KMS-11 (cell line): ENCODE results near the gene SLC38A2.

Experiments used
- H2AFZ ChIP-seq: fragments of 200-600 bp; sonication (generic); 2 replicates; pipeline ENCODE4 v1.6.1; 2016; ENCODE audit warnings: antibody characterized with exemption, mixed run types, low read depth
- H3K27ac ChIP-seq: fragments of 200-600 bp; sonication (generic); 2 replicates; pipeline ENCODE4 v1.6.1; 2016; ENCODE audit warnings: mild to moderate bottlenecking, mixed run types
- H3K27me3 ChIP-seq: fragments of 200-600 bp; sonication (generic); 2 replicates; pipeline ENCODE4 v1.6.1; 2017; ENCODE audit warnings: mild to moderate bottlenecking, low read depth, mixed run types, moderate library complexity; ENCODE audit not compliant: insufficient read depth
- H3K36me3 ChIP-seq: fragments of 200-600 bp; sonication (generic); 2 replicates; pipeline ENCODE4 v1.6.1; 2017; ENCODE audit warnings: mild to moderate bottlenecking, mixed run types; ENCODE audit not compliant: insufficient read depth
- H3K4me1 ChIP-seq: fragments of 200-600 bp; sonication (generic); 2 replicates; pipeline ENCODE4 v1.6.1; 2016; ENCODE audit warnings: mild to moderate bottlenecking, low read depth, mixed run types; ENCODE audit not compliant: poor library complexity, severe bottlenecking
- H3K4me2 ChIP-seq: fragments of 200-600 bp; sonication (generic); 2 replicates; pipeline ENCODE4 v1.7.0; 2016; ENCODE audit warnings: mild to moderate bottlenecking, mixed run types
- H3K4me3 ChIP-seq: fragments of 200-600 bp; sonication (generic); IDR thresholded peaks from 2 replicates; pipeline ENCODE4 v1.6.1; 2017; ENCODE audit warnings: low read depth, low read length, mixed read lengths; ENCODE audit not compliant: insufficient read depth
- H3K79me2 ChIP-seq: fragments of 200-600 bp; sonication (generic); 2 replicates; pipeline ENCODE4 v1.6.1; 2016; ENCODE audit warnings: low read depth, mixed run types; ENCODE audit not compliant: insufficient read depth
- H3K9ac ChIP-seq: fragments of 200-600 bp; sonication (generic); 2 replicates; pipeline ENCODE4 v1.6.1; 2016; ENCODE audit warnings: mild to moderate bottlenecking, mixed run types
- H4K20me1 ChIP-seq: fragments of 200-600 bp; sonication (generic); 2 replicates; pipeline ENCODE4 v1.6.1; 2016; ENCODE audit warnings: mild to moderate bottlenecking, mixed run types; ENCODE audit not compliant: insufficient read depth
- TF ChIP-seq, protein P1 (sequence below): fragments of 200-600 bp; sonication (generic); conservative IDR thresholded peaks from 2 replicates; pipeline ENCODE4 v1.6.1; 2017; ENCODE audit warnings: low read depth, mild to moderate bottlenecking, antibody characterized with exemption, low read length, moderate library complexity, mixed read lengths

The SLC38A2 gene

GRCh38 chr12:46372544-46373300 is at the start of gene SLC38A2:
TSS of gene SLC38A2 (minus strand) at chr12:46372773. CDS start at chr12:46371293, 1,480 bp downstream.
- Histone ChIP-seq H3K4me3 (peak within 1 kb of the TSS; percentile 71), H3K79me2 (peaks cover 47% of the 10 kb centered on the region), H4K20me1 (0 out of 2 replicates have a peak, but pooled peaks cover 8% of the 10 kb centered on the region), H3K36me3 (peaks cover 22% of the 10 kb centered on the region), H2AFZ (peak within 1 kb of the TSS; percentile 92), H3K4me1 (peaks cover 37% of the 10 kb centered on the region), H3K27me3 (no peaks in the 10 kb centered on the region), H3K4me2 (peak within 1 kb of the TSS; percentile 93), H3K27ac (peak within 1 kb of the TSS; percentile 89), H3K9ac (peak within 1 kb of the TSS; percentile 93)
- TF ChIP-seq, protein P1, sequence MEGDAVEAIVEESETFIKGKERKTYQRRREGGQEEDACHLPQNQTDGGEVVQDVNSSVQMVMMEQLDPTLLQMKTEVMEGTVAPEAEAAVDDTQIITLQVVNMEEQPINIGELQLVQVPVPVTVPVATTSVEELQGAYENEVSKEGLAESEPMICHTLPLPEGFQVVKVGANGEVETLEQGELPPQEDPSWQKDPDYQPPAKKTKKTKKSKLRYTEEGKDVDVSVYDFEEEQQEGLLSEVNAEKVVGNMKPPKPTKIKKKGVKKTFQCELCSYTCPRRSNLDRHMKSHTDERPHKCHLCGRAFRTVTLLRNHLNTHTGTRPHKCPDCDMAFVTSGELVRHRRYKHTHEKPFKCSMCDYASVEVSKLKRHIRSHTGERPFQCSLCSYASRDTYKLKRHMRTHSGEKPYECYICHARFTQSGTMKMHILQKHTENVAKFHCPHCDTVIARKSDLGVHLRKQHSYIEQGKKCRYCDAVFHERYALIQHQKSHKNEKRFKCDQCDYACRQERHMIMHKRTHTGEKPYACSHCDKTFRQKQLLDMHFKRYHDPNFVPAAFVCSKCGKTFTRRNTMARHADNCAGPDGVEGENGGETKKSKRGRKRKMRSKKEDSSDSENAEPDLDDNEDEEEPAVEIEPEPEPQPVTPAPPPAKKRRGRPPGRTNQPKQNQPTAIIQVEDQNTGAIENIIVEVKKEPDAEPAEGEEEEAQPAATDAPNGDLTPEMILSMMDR = no peak

GRCh38 chr12:46419675-46420074 is 47.1 kb upstream of the SLC38A2 start:
- Histone ChIP-seq H3K9ac (no peak overlapping the region), H3K4me2 (no peak overlapping the region), H3K27ac (no peak overlapping the region), H3K4me1 (no peaks in the 10 kb centered on the region), H3K36me3 (no peaks in the 10 kb centered on the region), H3K79me2 (no peaks in the 10 kb centered on the region), H4K20me1 (no peaks in the 10 kb centered on the region), H3K27me3 (no peaks in the 10 kb centered on the region), H3K4me3 (no peak overlapping the region), H2AFZ (no peak overlapping the region)
- TF ChIP-seq, protein P1 = no peak

- H3K9ac ChIP-seq = no peak overlapping the region
- no peak overlapping the region for H3K4me2 ChIP-seq
- no peak overlapping the region for H2AFZ ChIP-seq
- H3K36me3 ChIP-seq = no peaks in the 10 kb centered on the region
- no peaks in the 10 kb centered on the region for H3K4me1 ChIP-seq
- no peaks in the 10 kb centered on the region for H3K27me3 ChIP-seq
- TF ChIP-seq, protein P1 = no peak
- H3K4me3 ChIP-seq = no peak overlapping the region
- no peak overlapping the region for H3K27ac ChIP-seq
- H3K79me2 ChIP-seq = no peaks in the 10 kb centered on the region
- H4K20me1 ChIP-seq = no peaks in the 10 kb centered on the region
Observed at GRCh38 chr12:46415552-46415951, 43.0 kb upstream of the SLC38A2 start.

DNA sequence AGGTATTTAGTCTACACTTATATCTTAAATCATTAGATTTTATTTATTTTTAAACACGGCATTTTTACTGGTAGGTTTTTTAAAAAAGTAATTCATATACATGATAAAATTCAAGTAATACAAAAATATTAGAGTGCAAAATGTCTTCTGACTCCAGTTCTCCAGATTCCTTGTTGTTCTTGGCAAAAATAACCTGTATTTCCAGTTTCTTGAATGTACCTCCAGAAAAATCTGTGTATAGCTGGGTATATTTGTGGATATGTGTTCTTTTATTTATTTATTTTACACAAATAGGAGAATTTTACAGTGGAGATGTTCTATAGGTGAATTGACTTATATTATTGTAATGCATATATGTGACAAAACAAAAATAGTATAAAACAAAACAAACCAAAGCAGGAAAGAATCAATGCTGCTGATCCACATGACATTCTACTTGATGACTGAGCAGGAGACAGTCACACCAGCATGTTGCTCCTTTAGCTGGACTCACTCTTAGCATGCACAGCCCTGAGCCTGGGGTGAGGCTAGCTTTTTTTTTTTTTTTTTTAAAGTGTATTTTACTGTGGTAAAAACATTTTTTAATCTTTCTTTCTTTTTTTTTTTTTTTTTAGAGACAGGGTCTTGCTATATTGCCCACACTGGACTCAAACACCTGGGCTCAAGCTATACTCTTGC is 42.2 kb upstream of the SLC38A2 start:
- H3K4me3 ChIP-seq = no peak overlapping the region
- no peaks in the 10 kb centered on the region for H3K36me3 ChIP-seq
- H3K27ac ChIP-seq = no peak overlapping the region
- no peaks in the 10 kb centered on the region for H3K4me1 ChIP-seq
- no peaks in the 10 kb centered on the region for H3K27me3 ChIP-seq
- TF ChIP-seq, protein P1 = no peak
- H4K20me1 ChIP-seq = no peaks in the 10 kb centered on the region
- no peak overlapping the region for H3K9ac ChIP-seq
- no peak overlapping the region for H2AFZ ChIP-seq
- no peaks in the 10 kb centered on the region for H3K79me2 ChIP-seq
- no peak overlapping the region for H3K4me2 ChIP-seq
